ENCODE results near the gene NHSL2.

The NHSL2 gene

DNA sequence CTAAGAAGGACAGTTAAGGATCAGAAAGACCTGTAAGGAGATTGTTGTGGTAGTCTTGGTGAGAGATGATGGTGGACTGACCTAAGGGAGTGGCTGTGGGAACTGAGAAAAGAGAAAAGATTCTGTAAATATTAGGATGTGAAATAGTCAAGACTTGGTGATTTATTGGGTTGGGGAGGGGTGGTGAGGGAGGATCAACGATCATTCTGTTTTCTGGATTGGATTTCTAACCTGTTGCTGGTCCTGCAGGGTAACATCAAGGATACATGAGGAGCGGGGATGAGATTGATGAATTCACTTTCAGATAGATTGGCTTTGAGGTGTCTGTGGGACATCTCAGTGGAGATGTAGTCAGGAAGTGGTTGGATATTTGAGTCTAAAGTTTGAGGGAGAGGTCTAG lies 272.3 kb downstream of the NHSL2 start:
- TF ChIP-seq, protein P1, sequence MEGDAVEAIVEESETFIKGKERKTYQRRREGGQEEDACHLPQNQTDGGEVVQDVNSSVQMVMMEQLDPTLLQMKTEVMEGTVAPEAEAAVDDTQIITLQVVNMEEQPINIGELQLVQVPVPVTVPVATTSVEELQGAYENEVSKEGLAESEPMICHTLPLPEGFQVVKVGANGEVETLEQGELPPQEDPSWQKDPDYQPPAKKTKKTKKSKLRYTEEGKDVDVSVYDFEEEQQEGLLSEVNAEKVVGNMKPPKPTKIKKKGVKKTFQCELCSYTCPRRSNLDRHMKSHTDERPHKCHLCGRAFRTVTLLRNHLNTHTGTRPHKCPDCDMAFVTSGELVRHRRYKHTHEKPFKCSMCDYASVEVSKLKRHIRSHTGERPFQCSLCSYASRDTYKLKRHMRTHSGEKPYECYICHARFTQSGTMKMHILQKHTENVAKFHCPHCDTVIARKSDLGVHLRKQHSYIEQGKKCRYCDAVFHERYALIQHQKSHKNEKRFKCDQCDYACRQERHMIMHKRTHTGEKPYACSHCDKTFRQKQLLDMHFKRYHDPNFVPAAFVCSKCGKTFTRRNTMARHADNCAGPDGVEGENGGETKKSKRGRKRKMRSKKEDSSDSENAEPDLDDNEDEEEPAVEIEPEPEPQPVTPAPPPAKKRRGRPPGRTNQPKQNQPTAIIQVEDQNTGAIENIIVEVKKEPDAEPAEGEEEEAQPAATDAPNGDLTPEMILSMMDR (IDR thresholded peaks at IDR 0.05; ENCODE audit: control insufficient read depth, extremely low read depth, insufficient read depth), result no peak
- peak overlapping the region; percentile 96 for H3K4me3 ChIP-seq (ENCODE audit: low read depth, low read length)
- no peak for DNase-seq (ENCODE audit: low read depth)

DNA sequence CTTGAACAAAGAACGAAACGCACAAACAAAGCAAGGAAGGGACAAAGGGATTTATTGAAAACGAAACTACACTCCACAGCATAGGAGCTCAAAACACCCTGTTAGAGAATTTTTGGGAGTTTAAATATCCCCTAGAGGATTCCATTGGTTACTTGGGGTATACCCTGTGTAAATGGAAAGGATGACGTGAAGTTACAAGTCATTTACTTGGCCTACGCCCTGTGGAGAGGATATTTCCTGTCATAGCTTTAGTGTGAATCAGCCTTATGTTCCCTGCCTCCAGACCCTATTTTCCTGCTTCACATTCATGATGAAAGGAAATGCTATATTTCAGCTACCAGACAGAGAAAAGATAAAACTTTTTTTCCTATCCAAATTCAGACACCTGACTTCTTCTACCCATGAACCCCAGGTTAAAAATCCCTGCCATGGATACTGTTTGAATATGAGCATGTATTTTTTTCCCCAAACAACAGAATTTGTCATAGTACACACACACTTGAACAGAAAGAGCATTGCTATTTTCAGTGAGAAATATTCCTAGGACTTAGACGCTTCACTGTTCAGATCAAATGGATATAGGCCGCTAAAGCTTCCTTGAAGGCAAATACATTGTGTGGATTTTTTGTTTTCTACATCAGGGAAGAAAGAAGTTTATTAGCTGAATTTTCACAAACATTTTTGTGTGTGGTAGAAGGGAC lies 291.3 kb downstream of the NHSL2 start:
- no peak overlapping the region for H3K4me3 ChIP-seq (ENCODE audit: low read depth, low read length)
- no peak for DNase-seq (ENCODE audit: low read depth)
- TF ChIP-seq, protein P1 (IDR thresholded peaks at IDR 0.05; ENCODE audit: control insufficient read depth, extremely low read depth, insufficient read depth), result no peak

Data from LNCaP clone FGC (cell line).